Glutamatergic neuron (in vitro differentiated cells): ENCODE results near the gene COL4A1. TPM values are rescaled to one million over a fixed set of nuclear protein-coding genes. Genes with fewer than 3 reads are reported as not detected.

ENCODE experiments used
- DNase-seq: peaks from one replicate; pipeline ENCODE4 v3.0.0; 2022
- H3K27ac Mint-ChIP-seq: one replicate; pipeline ENCODE4 v1.8.0; 2020; ENCODE audit warnings: mild to moderate bottlenecking, mixed read lengths, inconsistent platforms; ENCODE audit not compliant: unreplicated experiment
- H3K27me3 Mint-ChIP-seq: one replicate; pipeline ENCODE4 v1.8.0; 2020; ENCODE audit warnings: mild to moderate bottlenecking, moderate library complexity, mixed read lengths, inconsistent platforms; ENCODE audit not compliant: unreplicated experiment
- H3K36me3 Mint-ChIP-seq: one replicate; pipeline ENCODE4 v1.8.0; 2020; ENCODE audit warnings: mild to moderate bottlenecking, mixed read lengths, inconsistent platforms; ENCODE audit not compliant: unreplicated experiment
- H3K4me1 Mint-ChIP-seq: one replicate; pipeline ENCODE4 v1.8.0; 2020; ENCODE audit warnings: mild to moderate bottlenecking, low read depth, mixed read lengths, inconsistent platforms; ENCODE audit not compliant: unreplicated experiment
- H3K4me3 Mint-ChIP-seq: one replicate; pipeline ENCODE4 v1.8.0; 2020; ENCODE audit warnings: mild to moderate bottlenecking, mixed read lengths, inconsistent platforms; ENCODE audit not compliant: unreplicated experiment
- H3K9me3 Mint-ChIP-seq: one replicate; pipeline ENCODE4 v1.8.0; 2020; ENCODE audit warnings: mild to moderate bottlenecking, moderate library complexity, mixed read lengths, inconsistent platforms; ENCODE audit not compliant: unreplicated experiment
- total RNA-seq: library from RNA; stranded (reverse); fragmentation: NEBNext Ultra II Directional; extraction: Animal tissue kit (Norgen Biotek cat#: 25700); gene quantifications from one replicate; pipeline ENCODE4 v1.2.1, GENCODE V29; 2021; ENCODE audit not compliant: unreplicated experiment
- TF ChIP-seq, protein P1 (sequence below): fragments of 200-600 bp; sonication (generic); IDR thresholded peaks from one replicate; pipeline ENCODE4 v1.5.0; 2021; ENCODE audit not compliant: partially characterized antibody, unreplicated experiment

Gene COL4A1
- total RNA-seq, 1 donor from 2014 or later, result 14.6 TPM

DNA sequence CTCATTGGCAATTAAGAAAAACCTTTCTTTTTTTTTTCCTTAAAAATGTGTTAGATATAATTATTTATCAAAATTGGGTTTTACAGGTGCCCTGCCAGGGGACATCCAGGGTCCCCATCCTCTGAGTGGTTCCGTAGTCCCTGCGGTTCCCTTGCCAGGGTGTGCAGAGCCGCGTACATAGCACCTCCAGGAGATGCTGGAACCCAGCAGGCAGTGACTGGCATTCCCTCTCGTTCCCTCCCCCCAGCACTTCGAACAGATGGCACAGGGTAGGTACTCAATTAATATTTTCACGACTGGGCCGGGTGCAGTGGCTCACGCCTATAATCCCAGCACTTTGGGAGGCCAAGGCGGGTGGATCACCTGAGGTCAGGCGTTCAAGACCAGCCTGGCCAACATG is 82.0 kb downstream of the COL4A1 start:
- no peak overlapping the region for H3K27ac Mint-ChIP-seq
- no peaks in the 10 kb centered on the region for H3K36me3 Mint-ChIP-seq
- H3K4me1 Mint-ChIP-seq, result peaks cover 4% of the 10 kb centered on the region
- DNase-seq, result no peak
- TF ChIP-seq, protein P1, sequence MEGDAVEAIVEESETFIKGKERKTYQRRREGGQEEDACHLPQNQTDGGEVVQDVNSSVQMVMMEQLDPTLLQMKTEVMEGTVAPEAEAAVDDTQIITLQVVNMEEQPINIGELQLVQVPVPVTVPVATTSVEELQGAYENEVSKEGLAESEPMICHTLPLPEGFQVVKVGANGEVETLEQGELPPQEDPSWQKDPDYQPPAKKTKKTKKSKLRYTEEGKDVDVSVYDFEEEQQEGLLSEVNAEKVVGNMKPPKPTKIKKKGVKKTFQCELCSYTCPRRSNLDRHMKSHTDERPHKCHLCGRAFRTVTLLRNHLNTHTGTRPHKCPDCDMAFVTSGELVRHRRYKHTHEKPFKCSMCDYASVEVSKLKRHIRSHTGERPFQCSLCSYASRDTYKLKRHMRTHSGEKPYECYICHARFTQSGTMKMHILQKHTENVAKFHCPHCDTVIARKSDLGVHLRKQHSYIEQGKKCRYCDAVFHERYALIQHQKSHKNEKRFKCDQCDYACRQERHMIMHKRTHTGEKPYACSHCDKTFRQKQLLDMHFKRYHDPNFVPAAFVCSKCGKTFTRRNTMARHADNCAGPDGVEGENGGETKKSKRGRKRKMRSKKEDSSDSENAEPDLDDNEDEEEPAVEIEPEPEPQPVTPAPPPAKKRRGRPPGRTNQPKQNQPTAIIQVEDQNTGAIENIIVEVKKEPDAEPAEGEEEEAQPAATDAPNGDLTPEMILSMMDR, result no peak
- H3K9me3 Mint-ChIP-seq, result peaks cover 1% of the 10 kb centered on the region
- H3K27me3 Mint-ChIP-seq, result no peaks in the 10 kb centered on the region
- no peak overlapping the region for H3K4me3 Mint-ChIP-seq

DNA sequence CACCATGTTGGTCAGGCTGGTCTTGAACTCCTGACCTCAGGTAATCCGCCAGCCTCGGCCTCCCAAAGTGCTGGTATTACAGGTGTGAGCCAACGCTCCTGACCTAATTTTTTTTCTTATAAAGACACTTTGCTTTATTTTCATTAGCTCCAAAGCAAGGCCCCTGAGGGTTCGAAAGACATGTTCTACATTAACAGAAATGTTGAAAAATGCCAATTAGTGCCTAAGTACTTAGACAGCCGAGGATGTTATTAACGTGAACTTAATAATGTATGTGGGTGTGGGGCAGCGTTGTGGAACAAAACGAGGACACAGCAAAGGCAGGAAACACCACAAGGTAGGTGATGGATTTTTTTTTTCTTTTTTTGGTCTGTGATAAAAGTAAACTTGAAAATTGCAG is 82.4 kb downstream of the COL4A1 start:
- TF ChIP-seq, protein P1, result no peak
- Mint-ChIP-seq H3K27ac (no peak overlapping the region), H3K9me3 (no peaks in the 10 kb centered on the region), H3K36me3 (no peaks in the 10 kb centered on the region), H3K27me3 (no peaks in the 10 kb centered on the region), H3K4me3 (no peak overlapping the region), H3K4me1 (peaks cover 2% of the 10 kb centered on the region)
- no peak for DNase-seq

GRCh38 chr13:110221406-110222117 is 85.4 kb downstream of the COL4A1 start:
- no peaks in the 10 kb centered on the region for H3K9me3 Mint-ChIP-seq
- H3K27ac Mint-ChIP-seq, result no peak overlapping the region
- TF ChIP-seq, protein P1, result no peak
- no peak overlapping the region for H3K4me3 Mint-ChIP-seq
- no peaks in the 10 kb centered on the region for H3K27me3 Mint-ChIP-seq
- DNase-seq, result no peak
- H3K36me3 Mint-ChIP-seq, result no peaks in the 10 kb centered on the region
- peaks cover 2% of the 10 kb centered on the region for H3K4me1 Mint-ChIP-seq

DNA sequence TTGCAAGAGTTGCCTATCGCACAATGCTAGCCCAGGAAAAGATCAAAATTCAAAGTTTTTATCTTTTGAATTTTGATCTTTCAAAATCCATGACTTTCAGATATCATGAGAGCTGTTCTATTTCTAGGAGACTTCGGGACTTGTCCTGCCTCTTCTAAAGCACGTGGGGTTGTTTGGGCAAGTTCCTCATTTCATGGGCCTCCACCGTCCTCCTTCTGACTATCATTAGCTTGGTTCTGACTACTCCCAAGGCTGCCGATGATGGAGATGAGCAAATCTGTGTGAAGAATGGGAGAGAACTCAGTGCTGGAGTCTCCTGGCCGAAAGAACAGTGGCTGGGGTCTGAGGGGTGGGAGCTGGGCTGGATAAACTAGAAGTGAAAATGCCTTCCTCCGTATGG is 86.5 kb downstream of the COL4A1 start:
- H3K4me1 Mint-ChIP-seq, result peaks cover 2% of the 10 kb centered on the region
- DNase-seq, result no peak
- no peaks in the 10 kb centered on the region for H3K9me3 Mint-ChIP-seq
- H3K27ac Mint-ChIP-seq, result no peak overlapping the region
- TF ChIP-seq, protein P1, result no peak
- no peaks in the 10 kb centered on the region for H3K27me3 Mint-ChIP-seq
- H3K36me3 Mint-ChIP-seq, result no peaks in the 10 kb centered on the region
- no peak overlapping the region for H3K4me3 Mint-ChIP-seq

- TF ChIP-seq, protein P1, result no peak
- Mint-ChIP-seq H3K27ac (no peak overlapping the region), H3K4me3 (no peak overlapping the region), H3K27me3 (no peaks in the 10 kb centered on the region), H3K36me3 (no peaks in the 10 kb centered on the region), H3K4me1 (no peaks in the 10 kb centered on the region), H3K9me3 (no peaks in the 10 kb centered on the region)
- no peak for DNase-seq
Observed at GRCh38 chr13:110218581-110219201, 88.3 kb downstream of the COL4A1 start.
